Sigmoid colon (tissue), 4 donors: Measurements from ENCODE around the gene DNAI1.

Source experiments
- CTCF ChIP-seq, 4 experiments: fragments of 450-650 bp in 3 of 4; fragments of 200-600 bp in 1 of 4; IDR thresholded peaks; one replicate each; pipeline ENCODE4 v1.5.1; 2016 to 2019; ENCODE audit warnings: antibody characterized with exemption in 4 of 4, mild to moderate bottlenecking in 3 of 4, moderate library complexity in 2 of 4
- POLR2A ChIP-seq, 2 donors: fragments of 450-650 bp; IDR thresholded peaks; one replicate each; pipeline ENCODE4 v1.6.1; 2016; ENCODE audit warnings: antibody characterized with exemption in 2 of 2, mild to moderate bottlenecking in 2 of 2, moderate library complexity in 2 of 2
- POLR2AphosphoS5 ChIP-seq, 4 donors: sonication (generic); formaldehyde crosslinking; IDR thresholded peaks; one replicate each; pipeline ENCODE4 v1.6.1; 2017; ENCODE audit warnings: antibody characterized with exemption in 4 of 4

GRCh38 chr9:34559624-34560455 lies 101.2 kb downstream of the DNAI1 start:
- no peak for TF ChIP-seq POLR2A (IDR thresholded peaks at IDR 0.05)
- no peak for TF ChIP-seq CTCF (IDR thresholded peaks at IDR 0.05)
- no peak for TF ChIP-seq POLR2AphosphoS5 (IDR thresholded peaks at IDR 0.05)
